IPS DF 6.9 (cell line): ENCODE measurements around the gene MTF1.

ENCODE experiments used
- DNase-seq: peaks from one replicate; pipeline ENCODE4 v3.0.0-alpha.2; 2013; ENCODE audit warnings: low read depth, low spot score
- H3K27ac ChIP-seq: one replicate; pipeline ENCODE4 v1.5.1; 2013; ENCODE audit warnings: low read length, control low read depth
- H3K27me3 ChIP-seq: 2 replicates; pipeline ENCODE4 v1.6.1; 2013; ENCODE audit warnings: mild to moderate bottlenecking, low read length; ENCODE audit not compliant: control insufficient read depth, insufficient read depth
- H3K36me3 ChIP-seq: 2 replicates; pipeline ENCODE4 v1.6.1; 2013; ENCODE audit warnings: low read length; ENCODE audit not compliant: control insufficient read depth, insufficient read depth
- H3K4me1 ChIP-seq: 2 replicates; pipeline ENCODE4 v1.6.1; 2013; ENCODE audit warnings: low read length; ENCODE audit not compliant: control insufficient read depth, insufficient read depth
- H3K4me3 ChIP-seq: 2 replicates; pipeline ENCODE4 v1.5.1; 2013; ENCODE audit warnings: mild to moderate bottlenecking, low read length
- H3K9me3 ChIP-seq: 2 replicates; pipeline ENCODE4 v1.6.1; 2013; ENCODE audit warnings: low read length, inconsistent platforms; ENCODE audit not compliant: control insufficient read depth, insufficient read depth
- WGBS: extraction: QIAGEN DNeasy Blood & Tissue Kit; methylation state at CpG from one replicate; pipeline ENCODE4 v1.1.7; 2013; ENCODE audit warnings: mixed read lengths, missing lambda C conversion rate; ENCODE audit not compliant: insufficient read length, insufficient coverage; 5-methylcytosine and 5-hydroxymethylcytosine counted together

The MTF1 gene

GRCh38 chr1:37893673-37894072 is 34.3 kb upstream of the MTF1 start:
- no peaks in the 10 kb centered on the region for H3K27me3 ChIP-seq
- H3K4me3 ChIP-seq = no peak overlapping the region
- H3K9me3 ChIP-seq = no peaks in the 10 kb centered on the region
- DNase-seq = no peak
- H3K4me1 ChIP-seq = no peaks in the 10 kb centered on the region
- no peak overlapping the region for H3K27ac ChIP-seq
- H3K36me3 ChIP-seq = no peaks in the 10 kb centered on the region
- no CpG with 5 or more reads among the region's 2 CpGs for WGBS

- Histone ChIP-seq H3K4me1 (no peaks in the 10 kb centered on the region), H3K9me3 (no peaks in the 10 kb centered on the region), H3K27ac (no peak overlapping the region), H3K4me3 (no peak overlapping the region), H3K36me3 (no peaks in the 10 kb centered on the region), H3K27me3 (no peaks in the 10 kb centered on the region)
- WGBS = no CpG with 5 or more reads among the region's 5 CpGs
- DNase-seq = no peak
Measured at GRCh38 chr1:37892151-37893047, 33.0 kb upstream of the MTF1 start.

- no peak overlapping the region for H3K27ac ChIP-seq
- no peaks in the 10 kb centered on the region for H3K4me1 ChIP-seq
- H3K36me3 ChIP-seq = peaks cover 6% of the 10 kb centered on the region; the same call in 1 of the 2 replicates
- DNase-seq = no peak
- no peak overlapping the region for H3K4me3 ChIP-seq
- no peaks in the 10 kb centered on the region for H3K9me3 ChIP-seq
- no CpG with 5 or more reads among the region's 4 CpGs for WGBS
- no peaks in the 10 kb centered on the region for H3K27me3 ChIP-seq
Measured at GRCh38 chr1:37890378-37891014, 31.1 kb upstream of the MTF1 start.

GRCh38 chr1:37888022-37888700 is 28.8 kb upstream of the MTF1 start:
- no peak for DNase-seq
- Histone ChIP-seq H3K4me1 (no peaks in the 10 kb centered on the region), H3K9me3 (no peaks in the 10 kb centered on the region), H3K36me3 (peaks cover 7% of the 10 kb centered on the region; the same call in 1 of the 2 replicates), H3K27ac (no peak overlapping the region), H3K27me3 (no peaks in the 10 kb centered on the region), H3K4me3 (no peak overlapping the region)
- no CpG with 5 or more reads among the region's 6 CpGs for WGBS

- no peak overlapping the region for H3K27ac ChIP-seq
- no CpG with 5 or more reads among the region's 3 CpGs for whole genome bisulfite sequencing
- peaks cover 10% of the 10 kb centered on the region; the same call in 1 of the 2 replicates for H3K36me3 ChIP-seq
- DNase-seq = no peak
- H3K4me1 ChIP-seq = no peaks in the 10 kb centered on the region
- H3K9me3 ChIP-seq = no peaks in the 10 kb centered on the region
- H3K27me3 ChIP-seq = no peaks in the 10 kb centered on the region
- H3K4me3 ChIP-seq = no peak overlapping the region
Measured at GRCh38 chr1:37884145-37884544, 24.8 kb upstream of the MTF1 start.

- no peak for DNase-seq
- Histone ChIP-seq H3K4me3 (no peak overlapping the region), H3K36me3 (peaks cover 10% of the 10 kb centered on the region; the same call in 1 of the 2 replicates), H3K27me3 (no peaks in the 10 kb centered on the region), H3K27ac (no peak overlapping the region), H3K4me1 (no peaks in the 10 kb centered on the region), H3K9me3 (no peaks in the 10 kb centered on the region)
- no CpG with 5 or more reads among the region's 5 CpGs for WGBS
Measured at GRCh38 chr1:37883671-37884070, 24.3 kb upstream of the MTF1 start.

GRCh38 chr1:37879865-37880264 is 20.5 kb upstream of the MTF1 start:
- no peaks in the 10 kb centered on the region for H3K27me3 ChIP-seq
- H3K4me3 ChIP-seq = no peak overlapping the region
- H3K4me1 ChIP-seq = no peaks in the 10 kb centered on the region
- H3K27ac ChIP-seq = no peak overlapping the region
- H3K9me3 ChIP-seq = no peaks in the 10 kb centered on the region
- no CpG with 5 or more reads among the region's 4 CpGs for WGBS
- no peak for DNase-seq
- peaks cover 3% of the 10 kb centered on the region; the same call in 1 of the 2 replicates for H3K36me3 ChIP-seq

GRCh38 chr1:37878071-37878470 is 18.7 kb upstream of the MTF1 start:
- peaks cover 3% of the 10 kb centered on the region; the same call in 1 of the 2 replicates for H3K36me3 ChIP-seq
- H3K4me3 ChIP-seq = no peak overlapping the region
- WGBS = no CpG with 5 or more reads among the region's 6 CpGs
- H3K27me3 ChIP-seq = no peaks in the 10 kb centered on the region
- H3K4me1 ChIP-seq = no peaks in the 10 kb centered on the region
- H3K9me3 ChIP-seq = no peaks in the 10 kb centered on the region
- DNase-seq = no peak
- H3K27ac ChIP-seq = no peak overlapping the region

- no peak for DNase-seq
- Histone ChIP-seq H3K27ac (no peak overlapping the region), H3K36me3 (peaks cover 2% of the 10 kb centered on the region; the same call in 1 of the 2 replicates), H3K27me3 (no peaks in the 10 kb centered on the region), H3K9me3 (no peaks in the 10 kb centered on the region), H3K4me1 (no peaks in the 10 kb centered on the region), H3K4me3 (no peak overlapping the region)
- WGBS = no CpG with 5 or more reads among the region's 1 CpG
Measured at GRCh38 chr1:37875833-37876232, 16.4 kb upstream of the MTF1 start.

GRCh38 chr1:37872692-37873091 is 13.3 kb upstream of the MTF1 start:
- peaks cover 2% of the 10 kb centered on the region; the same call in 1 of the 2 replicates for H3K36me3 ChIP-seq
- WGBS = no CpG with 5 or more reads among the region's 1 CpG
- no peak overlapping the region for H3K4me3 ChIP-seq

More at GRCh38 chr1:37872692-37873091, 13.3 kb upstream of the MTF1 start:
- no peak for DNase-seq
- Histone ChIP-seq H3K9me3 (no peaks in the 10 kb centered on the region), H3K27me3 (no peaks in the 10 kb centered on the region), H3K27ac (no peak overlapping the region), H3K4me1 (no peaks in the 10 kb centered on the region)
